NK-92 (cell line): ENCODE results near the gene LOXHD1.

Source experiments
- DNase-seq: peaks from one replicate; lab custom pipeline; 2025; ENCODE audit not compliant: unreplicated experiment; lab: John Stamatoyannopoulos, UW

Gene LOXHD1

GRCh38 chr18:46449499-46449898 is 207.5 kb downstream of the LOXHD1 start:
- no peak for DNase-seq

DNA sequence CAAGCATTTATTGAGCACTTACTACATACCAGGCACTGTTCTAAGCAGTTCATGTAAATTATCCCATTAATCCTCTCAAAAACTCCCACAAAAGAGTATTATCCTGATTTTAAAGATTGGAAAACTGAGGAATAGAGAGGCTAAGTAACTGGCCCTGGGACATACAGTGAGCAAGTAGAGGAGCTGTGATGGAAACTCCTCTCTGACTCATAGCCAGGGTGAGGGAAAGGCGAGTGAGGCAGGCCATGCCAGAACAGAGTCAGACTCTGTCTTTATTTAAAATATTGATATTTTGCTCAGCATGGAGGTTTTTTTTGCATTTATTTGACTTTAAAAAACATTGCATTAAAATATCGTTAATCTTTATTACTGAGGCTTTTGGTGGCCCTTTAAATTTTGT is 208.0 kb downstream of the LOXHD1 start:
- DNase-seq = no peak

DNA sequence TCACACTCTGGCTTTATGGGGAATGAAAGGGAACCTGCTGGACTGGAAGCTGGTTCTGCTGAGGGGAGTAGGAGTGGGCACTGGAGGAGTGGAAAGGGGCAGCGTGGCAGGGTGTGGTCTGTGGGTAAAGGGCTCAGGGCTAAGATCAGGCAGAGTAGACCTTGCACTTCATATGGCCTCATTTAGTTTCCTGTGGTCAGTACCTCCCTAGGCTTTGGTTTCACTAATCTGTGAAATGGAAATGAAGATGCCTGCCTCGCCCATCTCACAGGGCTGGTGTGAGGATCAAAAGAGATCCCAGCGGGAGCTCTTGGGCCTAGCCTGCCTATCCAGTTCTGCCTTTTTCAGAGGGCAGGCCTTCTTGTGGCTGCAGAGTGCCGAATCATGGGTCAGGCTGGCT is 208.7 kb downstream of the LOXHD1 start:
- DNase-seq = no peak

- DNase-seq = no peak
Observed at GRCh38 chr18:46447792-46448191, 209.2 kb downstream of the LOXHD1 start.

GRCh38 chr18:46447323-46447722 is 209.7 kb downstream of the LOXHD1 start:
- DNase-seq = no peak

- DNase-seq = no peak
Observed at GRCh38 chr18:46445522-46446313, 211.3 kb downstream of the LOXHD1 start.

DNA sequence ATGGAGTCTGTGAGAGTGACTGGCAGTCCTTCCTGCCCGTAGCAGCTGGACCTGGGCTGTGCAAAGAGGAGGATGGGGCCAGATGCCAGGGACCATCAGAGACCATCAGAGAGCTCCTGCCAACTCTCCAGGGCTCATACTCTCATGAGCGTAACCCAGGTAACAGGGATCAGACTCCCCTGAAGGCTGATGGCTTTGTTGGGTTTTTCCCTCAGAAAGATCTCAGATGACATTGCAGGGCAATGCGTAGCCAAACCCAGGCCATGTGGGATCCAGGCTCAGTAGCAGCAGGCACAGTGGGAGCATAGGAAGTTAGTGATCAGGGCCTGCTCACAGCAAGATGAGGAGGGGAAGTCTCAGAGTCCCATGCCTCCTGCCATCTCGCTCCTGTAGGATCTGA is 218.0 kb downstream of the LOXHD1 start:
- DNase-seq = no peak

DNA sequence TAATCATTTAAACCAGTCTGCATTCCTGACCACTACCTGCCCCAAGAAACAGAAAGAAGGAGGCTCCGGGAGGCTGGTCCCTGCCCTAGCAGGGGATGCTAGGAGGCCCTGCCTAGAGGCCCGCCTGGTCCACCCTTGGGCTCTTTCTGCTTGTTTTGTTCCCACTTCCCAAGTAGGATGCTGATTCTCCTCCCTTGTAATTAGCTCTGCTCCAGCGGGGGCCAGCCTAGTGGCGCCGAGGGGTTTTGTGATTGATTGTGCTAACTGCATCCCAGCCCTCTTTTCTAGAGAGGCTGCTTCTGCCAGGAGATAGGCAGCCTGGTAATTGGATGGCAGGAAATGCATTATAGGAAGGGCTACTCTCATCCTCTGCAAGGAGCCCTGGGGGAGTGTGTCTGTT is 220.0 kb downstream of the LOXHD1 start:
- DNase-seq = no peak

GRCh38 chr18:46436621-46437020 is 220.4 kb downstream of the LOXHD1 start:
- no peak for DNase-seq

GRCh38 chr18:46435031-46435430 is 222.0 kb downstream of the LOXHD1 start:
- no peak for DNase-seq

DNA sequence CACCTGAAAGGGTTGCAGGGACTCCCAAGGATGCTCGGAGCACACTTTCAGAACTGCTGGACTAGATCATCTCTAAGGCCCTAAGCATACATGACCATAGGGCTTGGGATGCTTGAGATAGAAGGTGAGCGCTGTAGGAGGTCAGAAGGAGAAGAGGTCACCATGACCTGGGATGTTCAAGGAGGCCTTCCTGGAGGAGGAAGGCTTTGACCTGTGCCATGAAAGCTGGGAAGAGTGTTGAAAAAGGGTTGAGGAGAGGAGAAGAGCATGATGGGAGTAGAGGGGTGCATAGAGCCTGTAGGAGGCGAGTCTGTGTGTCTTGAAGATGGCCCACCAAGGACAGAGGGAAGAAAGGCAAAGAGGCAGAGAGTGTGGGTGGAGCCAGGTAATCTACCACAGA is 222.4 kb downstream of the LOXHD1 start:
- DNase-seq = no peak

DNA sequence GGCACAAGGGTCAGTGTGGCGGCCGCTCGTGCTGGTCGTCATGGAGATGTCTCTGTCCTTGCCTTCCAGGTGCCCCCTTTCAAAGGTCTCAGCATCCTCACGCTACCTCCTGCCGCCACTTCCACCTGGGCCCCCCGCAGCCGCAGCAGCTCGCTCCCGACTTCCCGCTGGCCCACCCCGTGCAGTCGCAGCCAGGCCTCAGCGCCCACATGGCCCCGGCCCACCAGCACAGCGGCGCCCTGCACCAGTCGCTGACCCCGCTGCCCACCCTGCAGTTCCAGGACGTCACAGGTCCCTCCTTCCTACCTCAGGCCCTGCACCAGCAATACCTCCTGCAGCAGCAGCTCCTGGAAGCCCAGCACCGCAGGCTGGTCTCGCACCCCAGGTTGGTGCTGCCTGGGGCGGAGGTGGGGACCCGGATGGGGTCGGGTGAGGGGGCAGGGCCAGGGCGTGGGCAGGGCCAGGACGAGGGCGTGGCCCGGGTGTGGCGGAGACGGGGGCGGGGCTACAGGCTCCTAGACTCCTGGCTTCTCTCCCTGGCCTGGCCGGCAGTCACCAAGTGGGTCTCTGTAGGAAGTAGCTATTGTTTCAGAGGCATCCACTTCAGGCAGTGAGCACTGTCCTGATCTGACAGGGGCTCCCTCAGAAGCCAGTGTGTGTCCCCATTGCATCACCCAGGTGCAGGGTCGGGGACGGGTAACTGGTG is 223.7 kb downstream of the LOXHD1 start:
- DNase-seq = no peak

- no peak for DNase-seq
Observed at GRCh38 chr18:46431522-46432171, 225.4 kb downstream of the LOXHD1 start.

DNA sequence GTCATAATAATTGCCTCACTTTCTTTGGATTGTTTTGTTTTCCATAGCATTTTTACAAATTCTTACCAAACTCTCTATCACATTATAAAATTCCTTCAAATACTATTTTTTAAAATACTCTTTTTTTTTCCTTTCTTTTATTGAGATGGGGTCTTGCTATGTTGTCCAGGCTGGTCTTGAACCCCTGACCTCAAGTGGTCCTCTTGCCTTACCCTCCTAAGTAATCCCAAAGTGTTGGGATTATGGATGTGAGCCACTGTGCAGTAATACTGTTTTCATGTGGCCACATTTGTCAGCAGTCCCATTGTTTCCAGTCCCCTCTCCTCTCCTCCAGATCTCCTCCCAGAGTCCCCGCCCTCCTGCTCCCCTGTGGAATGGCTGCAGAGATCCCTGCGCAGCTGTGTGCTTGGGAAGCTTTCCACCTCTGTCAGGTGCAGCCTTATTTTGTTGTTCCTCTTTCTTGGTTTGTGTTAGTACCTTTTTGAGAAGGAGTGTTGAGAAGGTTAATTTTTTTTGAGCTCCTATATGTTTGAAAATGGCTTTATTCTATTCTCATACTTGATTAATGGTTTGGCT is 227.3 kb downstream of the LOXHD1 start:
- no peak for DNase-seq

DNA sequence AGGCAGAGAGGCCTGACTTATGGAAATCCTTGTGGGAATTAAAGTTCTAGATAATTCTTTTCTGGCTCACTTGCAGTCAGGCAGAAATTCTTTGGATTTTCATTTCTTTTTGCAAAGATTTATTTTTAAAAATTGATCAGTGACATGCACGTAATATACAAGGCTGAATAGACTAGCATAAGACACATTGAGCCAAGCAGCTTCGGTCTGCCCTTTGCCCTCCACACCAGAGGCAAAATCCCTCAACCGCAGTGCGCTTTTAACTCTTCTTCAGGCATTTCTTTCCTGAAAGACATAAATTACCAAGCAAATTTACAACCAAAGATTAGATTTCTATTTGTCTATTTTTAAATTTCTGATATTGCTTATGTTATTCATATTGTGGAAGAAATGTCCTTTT is 227.9 kb downstream of the LOXHD1 start:
- DNase-seq = no peak

DNA sequence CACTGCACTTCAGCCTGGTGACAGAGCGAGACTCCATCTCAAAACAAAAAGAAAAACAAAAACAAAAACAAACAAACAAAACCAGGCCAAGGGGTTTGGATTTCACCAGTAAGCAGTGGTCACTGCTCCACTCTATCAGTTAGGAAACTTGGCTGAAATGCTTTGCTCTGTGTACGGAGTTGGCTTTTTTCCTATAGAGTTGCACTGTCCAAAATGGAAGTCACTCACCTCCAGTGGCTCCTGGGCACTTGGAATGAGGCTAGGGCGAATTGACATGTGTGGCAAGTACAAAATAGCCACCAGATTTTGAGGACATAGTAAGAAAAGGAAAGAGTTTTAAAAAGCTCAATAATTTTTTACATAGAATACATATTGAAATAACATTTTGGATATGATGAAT is 228.7 kb downstream of the LOXHD1 start:
- DNase-seq = no peak

GRCh38 chr18:46427216-46427995 is 229.6 kb downstream of the LOXHD1 start:
- DNase-seq = no peak
